Cerebellar cortex (tissue), 1 donor: ENCODE measurements around the gene QRICH2.
"Not testable (repeated sequence)": the region's sequence is repeated elsewhere in the genome, so short reads cannot be mapped to it uniquely, and the experiment has no call there.

Source experiments
- DNase-seq: peaks from one replicate; pipeline ENCODE4 v3.0.0-alpha.2; 2015; ENCODE audit warnings: low spot score

QRICH2 gene

GRCh38 chr17:76246080-76247066 is 61.7 kb downstream of the QRICH2 start:
- no peak for DNase-seq

GRCh38 chr17:76244721-76245120 is 63.4 kb downstream of the QRICH2 start:
- not testable (repeated sequence) for DNase-seq

GRCh38 chr17:76243826-76244679 is 64.0 kb downstream of the QRICH2 start:
- DNase-seq = no peak

- DNase-seq = no peak
Measured at GRCh38 chr17:76241691-76242255, 66.3 kb downstream of the QRICH2 start.

- DNase-seq = no peak
Measured at GRCh38 chr17:76241204-76241538, 66.9 kb downstream of the QRICH2 start.

GRCh38 chr17:76240461-76241203 is 67.4 kb downstream of the QRICH2 start, which contains the start of gene RNF157:
TSS of gene RNF157 (minus strand) at chr17:76240493. CDS start at chr17:76240240, 253 bp downstream.
- DNase-seq = peak; percentile 31

GRCh38 chr17:76239538-76240274 is 68.4 kb downstream of the QRICH2 start:
- no peak for DNase-seq

GRCh38 chr17:76238847-76239537 is 69.1 kb downstream of the QRICH2 start:
- DNase-seq = peak; percentile 83

- no peak for DNase-seq
Measured at GRCh38 chr17:76237859-76238313, 70.2 kb downstream of the QRICH2 start.

- DNase-seq = no peak
Measured at GRCh38 chr17:76236603-76237002, 71.5 kb downstream of the QRICH2 start.

- no peak for DNase-seq
Measured at GRCh38 chr17:76235883-76236282, 72.2 kb downstream of the QRICH2 start.

GRCh38 chr17:76234354-76234679 is 73.8 kb downstream of the QRICH2 start:
- DNase-seq = no peak

GRCh38 chr17:76233588-76234353 is 74.3 kb downstream of the QRICH2 start:
- DNase-seq = no peak

- DNase-seq = no peak
Measured at GRCh38 chr17:76232342-76232741, 75.7 kb downstream of the QRICH2 start.

GRCh38 chr17:76226749-76227148 is 81.3 kb downstream of the QRICH2 start:
- not testable (repeated sequence) for DNase-seq

GRCh38 chr17:76225373-76226086 is 82.5 kb downstream of the QRICH2 start:
- DNase-seq = not testable (repeated sequence)
